G401.6 (cell line): ENCODE results near the gene ETS2.

ENCODE experiments used
- FAIRE-seq: peaks from 2 replicates; lab custom pipeline; 2012; peaks lifted over from hg19 to GRCh38; lab: Jason Lieb, UNC

The ETS2 gene

GRCh38 chr21:38805328-38806152 is at the start of gene ETS2:
Gene ETS2, plus strand, starts transcription at chr21:38805929. Its CDS starts 4,106 bp downstream, at chr21:38810035.
- no peak for FAIRE-seq

- FAIRE-seq, result no peak
Observed at GRCh38 chr21:38756746-38757145, 49.0 kb upstream of the ETS2 start.

GRCh38 chr21:38758501-38759214 is 47.1 kb upstream of the ETS2 start:
- no peak for FAIRE-seq

- FAIRE-seq, result no peak
Observed at GRCh38 chr21:38759413-38759812, 46.3 kb upstream of the ETS2 start.

- FAIRE-seq, result no peak
Observed at GRCh38 chr21:38760017-38760761, 45.5 kb upstream of the ETS2 start.

GRCh38 chr21:38760762-38761155 is 45.0 kb upstream of the ETS2 start:
- FAIRE-seq, result no peak

- FAIRE-seq, result no peak
Observed at GRCh38 chr21:38761531-38761930, 44.2 kb upstream of the ETS2 start.

GRCh38 chr21:38765056-38765455 is 40.7 kb upstream of the ETS2 start:
- FAIRE-seq, result no peak

GRCh38 chr21:38766987-38767722 is 38.6 kb upstream of the ETS2 start:
- FAIRE-seq, result no peak

GRCh38 chr21:38768471-38769063 is 37.2 kb upstream of the ETS2 start:
- no peak for FAIRE-seq

- no peak for FAIRE-seq
Observed at GRCh38 chr21:38769191-38769780, 36.4 kb upstream of the ETS2 start.

GRCh38 chr21:38770660-38771059 is 35.1 kb upstream of the ETS2 start:
- no peak for FAIRE-seq

- no peak for FAIRE-seq
Observed at GRCh38 chr21:38771536-38771935, 34.2 kb upstream of the ETS2 start.

- no peak for FAIRE-seq
Observed at GRCh38 chr21:38772646-38773045, 33.1 kb upstream of the ETS2 start.

GRCh38 chr21:38773099-38774061 is 32.3 kb upstream of the ETS2 start:
- no peak for FAIRE-seq

GRCh38 chr21:38774152-38774551 is 31.6 kb upstream of the ETS2 start:
- no peak for FAIRE-seq

GRCh38 chr21:38774586-38775285 is 31.0 kb upstream of the ETS2 start:
- FAIRE-seq, result no peak

GRCh38 chr21:38775733-38776132 is 30.0 kb upstream of the ETS2 start:
- no peak for FAIRE-seq

GRCh38 chr21:38777015-38777414 is 28.7 kb upstream of the ETS2 start:
- no peak for FAIRE-seq

- no peak for FAIRE-seq
Observed at GRCh38 chr21:38777531-38777930, 28.2 kb upstream of the ETS2 start.
